ENCODE measurements around the gene PDE3B.
"Not testable (repeated sequence)": the region's sequence is repeated elsewhere in the genome, so short reads cannot be mapped to it uniquely, and the experiment has no call there.

PDE3B gene

DNA sequence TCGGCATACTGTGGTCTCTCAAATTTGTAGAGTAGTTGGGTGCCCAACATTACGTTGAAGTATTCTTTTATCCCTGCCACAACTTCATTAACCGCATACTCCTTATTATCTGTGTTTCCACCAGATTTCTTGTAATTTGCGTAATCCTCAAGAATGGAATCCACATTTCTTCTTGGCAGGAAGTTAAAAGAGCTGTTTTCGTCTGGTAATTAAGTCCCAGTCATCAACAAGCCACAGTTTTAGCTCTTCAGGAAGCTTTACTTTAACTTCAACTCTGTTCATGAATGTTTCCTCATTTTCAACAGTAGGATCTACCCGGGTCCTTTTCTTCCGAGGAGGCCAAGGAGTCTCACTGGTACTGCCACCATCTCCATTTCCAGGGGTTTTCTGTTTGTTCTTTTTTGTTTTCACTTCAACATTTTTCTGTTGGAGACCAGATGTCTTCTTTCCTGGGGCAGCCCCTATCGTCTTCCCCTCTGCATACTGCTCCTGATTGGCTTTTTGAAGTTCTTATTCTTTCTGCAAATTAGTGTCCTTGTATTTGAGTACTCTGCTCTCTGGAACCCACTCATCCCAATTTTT is 30.3 kb downstream of the PDE3B start:
- in situ Hi-C loops (cut with MboI; ENCODE audit: low sequenced_read_pairs) = no loop called here
- no peaks in the 10 kb centered on the region for H3K9me3 ChIP-seq
- no peaks in the 10 kb centered on the region for H3K4me1 ChIP-seq
- DNase-seq (ENCODE audit: low spot score in 2 of 2) = no peak
- H3K36me3 ChIP-seq (replicated peaks) = no peaks in the 10 kb centered on the region
- no peaks in the 10 kb centered on the region for H3K27me3 ChIP-seq (ENCODE audit: low read depth)
- no peak overlapping the region for H3K4me3 ChIP-seq

- Histone ChIP-seq H3K36me3 (replicated peaks) (no peaks in the 10 kb centered on the region), H3K4me1 (no peaks in the 10 kb centered on the region), H3K9me3 (no peaks in the 10 kb centered on the region), H3K27me3 (ENCODE audit: low read depth) (no peaks in the 10 kb centered on the region), H3K4me3 (no peak overlapping the region)
- no peak for DNase-seq (ENCODE audit: low spot score in 2 of 2)
- in situ Hi-C loops (cut with MboI; ENCODE audit: low sequenced_read_pairs) = no loop called here
These were observed 32.5 kb downstream of the PDE3B start for GRCh38 chr11:14676068-14676467.

DNA sequence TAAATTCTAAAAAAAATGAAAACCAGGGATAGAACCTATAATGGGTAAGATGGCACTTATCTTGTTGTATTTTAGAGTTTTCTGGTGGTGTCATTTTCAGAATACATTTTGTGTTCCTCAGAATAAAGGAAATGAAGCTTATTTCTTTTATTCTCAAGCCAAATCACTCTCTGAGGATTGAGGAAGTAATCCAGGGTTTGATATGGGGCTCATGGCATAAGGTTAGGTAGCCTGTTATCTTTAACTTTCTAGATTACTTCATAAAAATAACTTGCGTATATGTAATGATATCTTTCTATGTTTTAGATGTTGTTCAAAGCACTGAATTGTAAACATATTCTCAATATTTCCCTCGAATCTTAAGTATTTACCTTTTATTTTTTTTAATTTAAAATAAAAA is 33.5 kb downstream of the PDE3B start:
- H3K36me3 ChIP-seq (replicated peaks) = no peaks in the 10 kb centered on the region
- no peak for DNase-seq (ENCODE audit: low spot score in 2 of 2)
- in situ Hi-C loops (cut with MboI; ENCODE audit: low sequenced_read_pairs) = no loop called here

DNA sequence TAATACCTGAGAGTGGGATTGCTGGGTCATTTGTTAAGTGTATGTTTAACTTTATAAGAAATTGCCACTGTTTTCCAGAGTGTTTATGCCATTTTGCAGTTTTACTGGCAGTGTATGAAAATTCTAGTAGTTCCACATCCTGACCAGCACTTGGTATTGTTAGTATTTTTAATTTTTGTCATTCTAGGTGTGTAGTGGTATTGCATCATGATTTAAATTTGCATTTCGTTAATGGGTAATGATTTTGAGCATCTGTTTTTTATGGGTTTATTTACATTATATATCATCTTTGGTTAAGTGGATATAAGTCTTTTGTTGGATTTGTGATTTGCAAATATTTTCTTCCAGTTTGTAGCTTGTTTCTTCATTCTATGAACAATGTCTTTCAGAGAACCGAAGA is 34.7 kb downstream of the PDE3B start:
- Histone ChIP-seq H3K36me3 (replicated peaks) (no peaks in the 10 kb centered on the region), H3K4me3 (no peak overlapping the region), H3K27me3 (ENCODE audit: low read depth) (no peaks in the 10 kb centered on the region), H3K4me1 (no peaks in the 10 kb centered on the region), H3K9me3 (no peaks in the 10 kb centered on the region)
- in situ Hi-C loops (cut with MboI; ENCODE audit: low sequenced_read_pairs) = no loop called here
- DNase-seq (ENCODE audit: low spot score in 2 of 2) = no peak

More for the DNA sequence above, 33.5 kb downstream of the PDE3B start:
- Histone ChIP-seq H3K27me3 (ENCODE audit: low read depth) (no peaks in the 10 kb centered on the region), H3K4me3 (no peak overlapping the region), H3K4me1 (no peaks in the 10 kb centered on the region), H3K9me3 (no peaks in the 10 kb centered on the region)

- in situ Hi-C loops (cut with MboI; ENCODE audit: low sequenced_read_pairs) = no loop called here
- no peak overlapping the region for H3K4me3 ChIP-seq
- no peaks in the 10 kb centered on the region for H3K36me3 ChIP-seq (replicated peaks)
- no peaks in the 10 kb centered on the region for H3K9me3 ChIP-seq
- no peaks in the 10 kb centered on the region for H3K27me3 ChIP-seq (ENCODE audit: low read depth)
- no peaks in the 10 kb centered on the region for H3K4me1 ChIP-seq
- no peak for DNase-seq (ENCODE audit: low spot score in 2 of 2)
These were observed 36.1 kb downstream of the PDE3B start for GRCh38 chr11:14679662-14680061.

- in situ Hi-C loops (cut with MboI; ENCODE audit: low sequenced_read_pairs); H3K4me3 ChIP-seq; H3K9me3 ChIP-seq; H3K4me1 ChIP-seq; H3K36me3 ChIP-seq (replicated peaks); DNase-seq (ENCODE audit: low spot score in 2 of 2); H3K27me3 ChIP-seq (ENCODE audit: low read depth): not testable (repeated sequence)
These were observed 40.8 kb downstream of the PDE3B start for GRCh38 chr11:14684234-14684915.

DNA sequence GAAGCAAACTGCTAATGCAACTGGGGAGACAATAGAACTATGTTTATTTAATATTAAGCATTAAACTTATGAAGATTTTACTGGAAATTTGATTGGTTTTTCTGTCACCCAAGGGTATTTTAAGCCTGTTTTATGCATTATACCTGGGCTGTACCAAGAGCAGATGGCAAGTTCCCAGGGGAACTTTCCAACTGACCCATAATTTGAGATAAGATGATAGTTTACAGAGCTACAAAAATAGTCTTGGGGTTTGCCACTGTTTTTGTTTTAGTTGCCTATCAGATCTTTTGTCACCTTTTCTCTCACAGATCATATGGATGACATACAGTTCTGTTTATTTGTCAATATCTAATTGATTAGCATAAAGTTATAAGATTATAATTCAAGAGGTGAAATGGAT is 43.9 kb downstream of the PDE3B start:
- Histone ChIP-seq H3K4me1 (no peaks in the 10 kb centered on the region), H3K27me3 (ENCODE audit: low read depth) (no peaks in the 10 kb centered on the region), H3K36me3 (replicated peaks) (no peaks in the 10 kb centered on the region), H3K4me3 (no peak overlapping the region), H3K9me3 (no peaks in the 10 kb centered on the region)
- no peak for DNase-seq (ENCODE audit: low spot score in 2 of 2)
- in situ Hi-C loops (cut with MboI; ENCODE audit: low sequenced_read_pairs) = no loop called here

GRCh38 chr11:14687943-14688627 is 44.5 kb downstream of the PDE3B start:
- Histone ChIP-seq H3K4me1 (no peaks in the 10 kb centered on the region), H3K4me3 (no peak overlapping the region), H3K9me3 (no peaks in the 10 kb centered on the region), H3K36me3 (replicated peaks) (no peaks in the 10 kb centered on the region), H3K27me3 (ENCODE audit: low read depth) (no peaks in the 10 kb centered on the region)
- in situ Hi-C loops (cut with MboI; ENCODE audit: low sequenced_read_pairs) = no loop called here
- no peak for DNase-seq (ENCODE audit: low spot score in 2 of 2)

- in situ Hi-C loops (cut with MboI; ENCODE audit: low sequenced_read_pairs) = not testable (repeated sequence)
These were observed 52.1 kb downstream of the PDE3B start for GRCh38 chr11:14695656-14696055.

GRCh38 chr11:14698771-14699170 is 55.2 kb downstream of the PDE3B start:
- Histone ChIP-seq H3K4me1 (no peaks in the 10 kb centered on the region), H3K4me3 (no peak overlapping the region), H3K36me3 (replicated peaks) (no peaks in the 10 kb centered on the region), H3K9me3 (no peaks in the 10 kb centered on the region; the same call in 1 of the 2 replicates), H3K27me3 (ENCODE audit: low read depth) (no peaks in the 10 kb centered on the region)
- no peak for DNase-seq (ENCODE audit: low spot score in 2 of 2)
- in situ Hi-C loops (cut with MboI; ENCODE audit: low sequenced_read_pairs) = no loop called here

More at GRCh38 chr11:14695656-14696055, 52.1 kb downstream of the PDE3B start:
- not testable (repeated sequence) for H3K27me3 ChIP-seq (ENCODE audit: low read depth); H3K9me3 ChIP-seq; DNase-seq (ENCODE audit: low spot score in 2 of 2); H3K4me1 ChIP-seq; H3K36me3 ChIP-seq (replicated peaks); H3K4me3 ChIP-seq

DNA sequence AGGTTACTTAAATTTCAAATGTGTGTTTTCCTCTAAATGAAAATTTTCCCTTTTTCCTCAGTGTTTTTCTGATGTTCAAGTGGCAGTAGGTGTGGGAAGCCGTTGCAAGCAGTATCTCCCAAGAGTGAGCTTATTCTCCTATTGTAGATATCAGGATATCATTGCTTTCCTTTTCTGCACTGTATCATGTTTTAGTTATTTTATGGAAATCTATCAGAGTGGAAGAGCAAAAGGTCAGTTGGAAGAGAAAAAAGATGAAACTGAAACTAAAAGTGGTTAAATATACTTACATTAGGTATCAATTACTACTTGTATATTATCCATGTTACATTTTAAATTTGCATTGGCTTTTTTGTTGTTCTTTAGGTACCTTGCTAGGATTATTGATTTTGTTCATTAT is 57.0 kb downstream of the PDE3B start:
- Histone ChIP-seq H3K9me3 (no peaks in the 10 kb centered on the region; the same call in 1 of the 2 replicates), H3K4me3 (no peak overlapping the region), H3K4me1 (no peaks in the 10 kb centered on the region), H3K27me3 (ENCODE audit: low read depth) (no peaks in the 10 kb centered on the region), H3K36me3 (replicated peaks) (no peaks in the 10 kb centered on the region)
- no peak for DNase-seq (ENCODE audit: low spot score in 2 of 2)
- in situ Hi-C loops (cut with MboI; ENCODE audit: low sequenced_read_pairs) = no loop called here

- H3K4me3 ChIP-seq = no peak overlapping the region
- no peaks in the 10 kb centered on the region; the same call in 1 of the 2 replicates for H3K9me3 ChIP-seq
- no peaks in the 10 kb centered on the region for H3K36me3 ChIP-seq (replicated peaks)
- in situ Hi-C loops (cut with MboI; ENCODE audit: low sequenced_read_pairs) = no loop called here
- H3K4me1 ChIP-seq = no peaks in the 10 kb centered on the region
- H3K27me3 ChIP-seq (ENCODE audit: low read depth) = no peaks in the 10 kb centered on the region
- DNase-seq (ENCODE audit: low spot score in 2 of 2) = no peak
These were observed 59.2 kb downstream of the PDE3B start for GRCh38 chr11:14702760-14703159.

GRCh38 chr11:14703731-14704130 is 60.1 kb downstream of the PDE3B start:
- in situ Hi-C loops (cut with MboI; ENCODE audit: low sequenced_read_pairs) = no loop called here
- H3K36me3 ChIP-seq (replicated peaks) = no peaks in the 10 kb centered on the region
- no peaks in the 10 kb centered on the region for H3K4me1 ChIP-seq
- H3K9me3 ChIP-seq = no peaks in the 10 kb centered on the region; the same call in 1 of the 2 replicates
- no peaks in the 10 kb centered on the region for H3K27me3 ChIP-seq (ENCODE audit: low read depth)
- no peak for DNase-seq (ENCODE audit: low spot score in 2 of 2)
- no peak overlapping the region for H3K4me3 ChIP-seq

DNA sequence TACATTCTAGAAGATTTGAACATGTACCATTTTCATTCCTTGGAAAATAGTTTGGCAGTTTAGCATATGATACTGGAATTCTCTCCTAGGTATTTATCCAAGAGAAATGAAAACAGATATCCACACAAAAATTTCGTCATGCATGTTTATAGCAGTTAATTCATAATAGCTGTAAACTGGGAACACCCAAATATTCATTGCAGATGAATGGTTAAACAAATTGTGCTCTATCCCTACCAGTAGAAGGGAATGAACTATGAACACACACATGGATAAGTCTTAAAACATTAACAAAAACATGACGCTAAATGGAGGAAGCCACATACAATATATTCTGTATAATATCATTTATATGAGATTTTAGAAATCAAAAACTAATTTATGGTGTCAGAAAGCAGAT is 61.5 kb downstream of the PDE3B start:
- in situ Hi-C loops (cut with MboI; ENCODE audit: low sequenced_read_pairs) = no loop called here
- no peaks in the 10 kb centered on the region; the same call in 1 of the 2 replicates for H3K9me3 ChIP-seq
- DNase-seq (ENCODE audit: low spot score in 2 of 2) = no peak
- no peaks in the 10 kb centered on the region for H3K27me3 ChIP-seq (ENCODE audit: low read depth)
- no peaks in the 10 kb centered on the region for H3K4me1 ChIP-seq
- H3K4me3 ChIP-seq = no peak overlapping the region
- H3K36me3 ChIP-seq (replicated peaks) = no peaks in the 10 kb centered on the region
